Cardiac fibroblast (primary cell): ENCODE data around the gene KCNK1.

Experiments used
- DNase-seq, 2 donors: peaks; one replicate each; pipeline versions ENCODE4 v3.0.0 to v3.0.0-alpha.2; 2010; ENCODE audit warnings: low read depth in 2 of 2
- H3K4me3 ChIP-seq, 2 donors: replicated peaks in 1 of 2; 1 replicate in 1 of 2; 2 replicates in 1 of 2; pipeline ENCODE4 v1.5.1; 2011; ENCODE audit warnings: low read depth in 2 of 2, low read length in 2 of 2, mild to moderate bottlenecking in 2 of 2, moderate library complexity in 1 of 2
- TF ChIP-seq, protein P1 (sequence below): IDR thresholded peaks from one replicate; pipeline ENCODE4 v1.5.1; 2011; ENCODE audit warnings: low read depth, mild to moderate bottlenecking, low read length, inconsistent platforms

Gene KCNK1

DNA sequence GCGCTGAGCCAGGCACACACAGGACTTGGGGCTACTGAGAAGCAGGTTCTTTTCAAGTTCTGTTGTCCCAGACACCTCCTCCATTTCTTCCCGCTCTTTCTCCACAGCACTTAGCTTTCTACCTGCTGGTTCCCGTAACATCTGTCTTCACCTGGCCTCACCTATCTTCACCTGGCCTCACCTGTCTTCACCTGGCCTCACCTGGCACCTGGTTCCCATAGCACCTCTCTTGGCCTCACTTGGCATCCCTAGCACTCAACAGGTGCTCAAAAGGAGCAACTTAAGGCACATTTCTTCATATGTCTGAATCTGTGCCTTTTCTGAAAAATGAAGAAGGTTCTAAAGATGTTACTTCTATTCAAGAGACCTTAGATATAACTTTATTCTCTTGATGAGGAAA lies 10.4 kb downstream of the KCNK1 start:
- DNase-seq: no peak
- TF ChIP-seq, protein P1, sequence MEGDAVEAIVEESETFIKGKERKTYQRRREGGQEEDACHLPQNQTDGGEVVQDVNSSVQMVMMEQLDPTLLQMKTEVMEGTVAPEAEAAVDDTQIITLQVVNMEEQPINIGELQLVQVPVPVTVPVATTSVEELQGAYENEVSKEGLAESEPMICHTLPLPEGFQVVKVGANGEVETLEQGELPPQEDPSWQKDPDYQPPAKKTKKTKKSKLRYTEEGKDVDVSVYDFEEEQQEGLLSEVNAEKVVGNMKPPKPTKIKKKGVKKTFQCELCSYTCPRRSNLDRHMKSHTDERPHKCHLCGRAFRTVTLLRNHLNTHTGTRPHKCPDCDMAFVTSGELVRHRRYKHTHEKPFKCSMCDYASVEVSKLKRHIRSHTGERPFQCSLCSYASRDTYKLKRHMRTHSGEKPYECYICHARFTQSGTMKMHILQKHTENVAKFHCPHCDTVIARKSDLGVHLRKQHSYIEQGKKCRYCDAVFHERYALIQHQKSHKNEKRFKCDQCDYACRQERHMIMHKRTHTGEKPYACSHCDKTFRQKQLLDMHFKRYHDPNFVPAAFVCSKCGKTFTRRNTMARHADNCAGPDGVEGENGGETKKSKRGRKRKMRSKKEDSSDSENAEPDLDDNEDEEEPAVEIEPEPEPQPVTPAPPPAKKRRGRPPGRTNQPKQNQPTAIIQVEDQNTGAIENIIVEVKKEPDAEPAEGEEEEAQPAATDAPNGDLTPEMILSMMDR: no peak
- no peak overlapping the region for H3K4me3 ChIP-seq

DNA sequence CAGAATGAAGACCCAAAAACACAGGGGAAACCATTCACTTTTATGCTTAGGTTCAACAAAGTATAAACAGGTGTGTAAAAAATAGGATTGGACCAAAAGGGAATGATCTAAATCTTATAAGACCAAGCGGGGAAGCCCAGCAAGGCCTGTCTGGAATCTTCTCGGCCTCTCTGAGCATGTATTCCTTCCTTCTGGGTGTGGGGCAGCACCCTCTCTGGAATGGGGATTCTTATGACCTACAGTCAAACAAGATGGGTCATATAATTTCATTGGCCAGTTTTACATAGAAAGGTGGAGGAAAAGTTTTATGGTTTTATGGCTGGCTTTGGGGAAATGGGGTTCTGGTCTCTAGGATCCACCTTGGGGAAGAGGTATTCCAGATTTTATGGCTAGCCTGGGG lies 11.2 kb downstream of the KCNK1 start:
- no peak for DNase-seq
- no peak overlapping the region for H3K4me3 ChIP-seq
- TF ChIP-seq, protein P1: no peak

DNA sequence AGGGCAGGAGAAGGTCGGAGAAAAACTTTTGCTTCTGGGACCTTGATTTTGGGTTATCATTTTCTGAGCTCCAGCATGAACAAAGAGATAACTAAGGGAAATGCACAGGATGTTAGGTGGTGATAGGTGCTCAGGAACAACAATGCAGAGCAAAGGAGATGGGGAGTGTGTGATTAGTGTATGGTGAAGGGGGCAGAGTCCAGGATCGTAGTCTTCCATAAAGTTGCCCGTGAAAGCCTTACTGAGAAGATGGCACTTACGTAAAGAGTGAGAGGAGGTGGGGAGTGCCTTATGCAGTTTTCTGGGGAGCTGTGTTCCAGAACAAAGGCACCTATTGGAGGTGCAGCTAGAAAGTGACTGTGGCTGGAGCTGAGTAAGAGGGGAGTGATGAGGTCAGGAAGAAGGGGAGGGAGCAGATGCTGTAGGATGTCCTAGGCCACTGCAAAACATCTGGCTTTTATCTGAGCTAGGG lies 11.6 kb downstream of the KCNK1 start:
- TF ChIP-seq, protein P1: no peak
- H3K4me3 ChIP-seq: no peak overlapping the region
- no peak for DNase-seq

DNA sequence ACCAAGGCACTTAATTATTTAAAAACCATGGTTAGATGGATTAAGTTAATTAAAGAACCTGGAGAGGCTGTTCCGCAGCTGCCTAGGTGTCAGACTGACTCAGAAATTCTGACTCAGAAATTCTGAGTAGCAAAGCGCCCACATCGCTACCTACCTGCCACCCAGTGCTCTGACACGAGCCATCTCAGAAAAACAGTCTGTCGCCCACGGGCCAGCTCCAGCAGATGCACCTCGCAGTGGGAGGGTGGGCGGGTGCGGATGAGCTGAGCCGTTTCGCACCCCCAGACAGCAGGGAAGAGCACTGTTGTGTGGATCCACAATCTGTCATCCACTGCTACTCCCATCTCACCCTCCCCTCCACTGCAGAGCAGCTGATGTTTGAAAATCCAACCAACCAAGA lies 13.5 kb downstream of the KCNK1 start:
- TF ChIP-seq, protein P1: no peak
- DNase-seq: no peak

DNA sequence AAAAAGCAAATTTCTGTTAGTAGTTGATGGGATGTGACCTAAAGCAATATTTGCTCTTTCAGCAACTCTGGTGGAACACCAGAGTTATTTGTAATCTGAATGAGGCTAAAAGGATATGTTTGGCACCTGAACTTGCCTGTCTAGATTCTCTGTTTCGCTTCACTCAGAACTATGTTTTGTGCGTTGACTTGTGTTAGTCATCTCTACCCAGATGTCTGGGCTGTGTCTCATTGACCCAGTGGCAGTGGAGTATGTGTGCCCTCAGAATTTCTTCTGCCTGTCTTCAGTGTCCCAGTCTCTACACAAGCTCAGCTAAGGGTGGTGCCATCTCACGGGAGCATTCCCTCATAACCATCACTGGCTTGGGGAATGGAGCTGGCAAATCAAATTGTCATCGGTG lies 13.9 kb downstream of the KCNK1 start:
- no peak for DNase-seq
- TF ChIP-seq, protein P1: no peak
- H3K4me3 ChIP-seq: no peak overlapping the region

More for the DNA sequence above, 13.5 kb downstream of the KCNK1 start:
- H3K4me3 ChIP-seq: no peak overlapping the region

DNA sequence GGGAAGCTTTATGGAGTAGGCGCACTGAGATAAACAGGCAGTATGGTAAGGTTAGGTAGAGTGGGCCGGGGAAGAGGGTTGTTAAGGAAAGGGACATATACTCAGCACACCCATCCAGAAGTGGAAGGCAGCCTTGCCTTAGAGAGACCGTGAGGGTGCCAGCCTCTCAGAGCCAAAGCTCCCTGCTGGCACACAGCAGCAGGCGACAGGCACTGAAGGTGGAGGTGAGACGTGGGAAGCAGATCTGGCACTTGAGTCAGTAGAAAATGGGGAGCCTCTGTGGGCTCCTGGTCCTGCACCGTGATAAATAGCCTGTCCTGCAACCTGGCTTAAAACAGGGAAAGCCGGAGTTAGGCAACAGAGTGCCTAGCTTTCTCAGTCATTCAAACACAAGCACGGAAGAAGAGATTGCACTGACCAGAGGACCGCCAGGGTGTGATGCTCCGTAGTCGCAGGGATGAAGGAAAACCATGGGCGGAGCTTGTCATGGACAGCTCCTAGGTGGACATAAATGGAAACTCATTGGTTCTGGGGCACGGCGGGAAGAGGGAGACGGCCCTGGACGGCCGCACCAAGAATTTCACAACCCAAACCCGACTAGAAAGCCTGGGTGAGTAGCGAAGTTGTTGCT lies 15.5 kb downstream of the KCNK1 start:
- H3K4me3 ChIP-seq: no peak overlapping the region
- TF ChIP-seq, protein P1: no peak

More for the DNA sequence above, 15.5 kb downstream of the KCNK1 start:
- DNase-seq: no peak
